A673 (cell line): ENCODE measurements around the gene CYP4B1. TPM values are rescaled to one million over a fixed set of nuclear protein-coding genes. Genes with fewer than 3 reads are reported as not detected.

Experiments used
- BruUV-seq: library from RNA; stranded (reverse); fragments of 400-500 nt; replicated peaks from 2 replicates; lab custom pipeline; 2021; lab: Mats Ljungman, UMichigan
- CTCF ChIA-PET: fragments of 300-600 bp; sonication (Branson Sonifier 250); formaldehyde crosslinking; loops from one replicate; lab custom pipeline; 2022; ENCODE audit warnings: antibody characterized with exemption; lab: Charles Lee
- POLR2A ChIA-PET: fragments of 300-600 bp; sonication (Branson Sonifier 250); formaldehyde crosslinking; loops from one replicate; lab custom pipeline; 2022; ENCODE audit warnings: antibody characterized with exemption; ENCODE audit not compliant: low non-redundant PET; lab: Charles Lee
- DNase-seq: peaks from one replicate; pipeline ENCODE4 v3.0.0-alpha.2; 2015; ENCODE audit warnings: low spot score
- H3K27ac ChIP-seq: fragments of 200-600 bp; sonication (generic); 2 replicates; pipeline ENCODE4 v1.5.1; 2016; ENCODE audit warnings: mixed run types, low read depth, mild to moderate bottlenecking, mixed read lengths, antibody characterized with exemption, low read length; ENCODE audit not compliant: poor library complexity, severe bottlenecking
- H3K27me3 ChIP-seq: fragments of 200-600 bp; sonication (generic); replicated peaks from 2 replicates; pipeline ENCODE4 v1.6.1; 2017; ENCODE audit warnings: mixed run types, low read depth, mild to moderate bottlenecking, mixed read lengths, antibody characterized with exemption, low read length; ENCODE audit not compliant: insufficient read depth, poor library complexity
- H3K36me3 ChIP-seq: fragments of 200-600 bp; sonication (generic); 2 replicates; pipeline ENCODE4 v1.6.1; 2016; ENCODE audit warnings: mixed run types, mild to moderate bottlenecking, mixed read lengths, antibody characterized with exemption, low read length; ENCODE audit not compliant: insufficient read depth, poor library complexity, severe bottlenecking
- H3K4me1 ChIP-seq: fragments of 200-600 bp; sonication (generic); 2 replicates; pipeline ENCODE4 v1.6.1; 2017; ENCODE audit warnings: mixed run types, mild to moderate bottlenecking, mixed read lengths, antibody characterized with exemption, low read length; ENCODE audit not compliant: insufficient read depth, poor library complexity, severe bottlenecking
- H3K4me3 ChIP-seq: fragments of 200-600 bp; sonication (generic); 2 replicates; pipeline ENCODE4 v1.5.1; 2016; ENCODE audit warnings: low read depth, mixed run types, mild to moderate bottlenecking, mixed read lengths, low read length; ENCODE audit not compliant: poor library complexity, severe bottlenecking
- H3K9me3 ChIP-seq: fragments of 200-600 bp; sonication (generic); 2 replicates; pipeline ENCODE4 v1.6.1; 2016; ENCODE audit warnings: mixed run types, low read depth, mild to moderate bottlenecking, mixed read lengths, antibody characterized with exemption, low read length; ENCODE audit not compliant: poor library complexity, severe bottlenecking
- CTCF ChIP-seq: fragments of 300-800, 200-600 bp; sonication (generic); conservative IDR thresholded peaks from 2 replicates; pipeline ENCODE4 v1.5.1; 2017; ENCODE audit warnings: low read depth, mild to moderate bottlenecking, antibody characterized with exemption, low read length, moderate library complexity, mixed read lengths
- EZH2 ChIP-seq: fragments of 200-600 bp; sonication (generic); IDR thresholded peaks from 2 replicates; pipeline ENCODE4 v1.6.1; 2017; ENCODE audit warnings: borderline replicate concordance, low read depth, mild to moderate bottlenecking, mixed read lengths, antibody characterized with exemption, low read length; ENCODE audit not compliant: poor library complexity, severe bottlenecking
- intact Hi-C: fragments of 100-400 bp; cut with micrococcal nuclease; formaldehyde crosslinking; loops from one replicate; pipeline ENCODE4 v1.10.0; 2022; ENCODE audit not compliant: unreplicated experiment
- total RNA-seq: library from RNA; stranded (reverse); gene quantifications from 2 replicates; pipeline ENCODE4 v1.2.3, GENCODE V29; 2021

CYP4B1 gene
- total RNA-seq, 1 experiment from 2014 or later: not detected

GRCh38 chr1:46818591-46818990 lies 19.7 kb downstream of the CYP4B1 start:
- no TSS peak for BruUV-seq
- DNase-seq: no peak
- H3K27me3 ChIP-seq: no peaks in the 10 kb centered on the region
- ChIA-PET CTCF (no interaction called here), POLR2A (no interaction called here)
- no peaks in the 10 kb centered on the region for H3K36me3 ChIP-seq
- no peaks in the 10 kb centered on the region for H3K9me3 ChIP-seq
- no peak overlapping the region for H3K4me3 ChIP-seq
- TF ChIP-seq CTCF (no peak), EZH2 (no peak)
- intact Hi-C loops: no loop called here
- H3K4me1 ChIP-seq: no peaks in the 10 kb centered on the region
- no peak overlapping the region for H3K27ac ChIP-seq

- H3K27me3 ChIP-seq: peaks cover 5% of the 10 kb centered on the region
- intact Hi-C loops: no loop called here
- no peaks in the 10 kb centered on the region for H3K4me1 ChIP-seq
- no peak overlapping the region for H3K27ac ChIP-seq
- ChIA-PET CTCF (no interaction called here), POLR2A (no interaction called here)
- DNase-seq: no peak
- H3K9me3 ChIP-seq: no peaks in the 10 kb centered on the region
- no peak overlapping the region for H3K4me3 ChIP-seq
- no peaks in the 10 kb centered on the region for H3K36me3 ChIP-seq
- TF ChIP-seq EZH2 (no peak), CTCF (no peak)
- BruUV-seq: no TSS peak
Measured at GRCh38 chr1:46819335-46819734, 20.5 kb downstream of the CYP4B1 start.

GRCh38 chr1:46820076-46820475 lies 21.2 kb downstream of the CYP4B1 start:
- ChIA-PET POLR2A (no interaction called here), CTCF (no interaction called here)
- intact Hi-C loops: no loop called here
- no peaks in the 10 kb centered on the region for H3K36me3 ChIP-seq
- no peaks in the 10 kb centered on the region for H3K9me3 ChIP-seq
- peaks cover 6% of the 10 kb centered on the region for H3K27me3 ChIP-seq
- no TSS peak for BruUV-seq
- no peak for DNase-seq
- no peak overlapping the region for H3K27ac ChIP-seq
- TF ChIP-seq EZH2 (no peak), CTCF (no peak)
- H3K4me1 ChIP-seq: no peaks in the 10 kb centered on the region
- no peak overlapping the region for H3K4me3 ChIP-seq
